GM19238 (cell line): ENCODE data around the gene RSBN1.
A peak's percentile ranks its signal among the peaks of the same experiment; 100 is the strongest.
"Not testable (repeated sequence)": the region's sequence is repeated elsewhere in the genome, so short reads cannot be mapped to it uniquely, and the experiment has no call there.

Source experiments
- DNase-seq: peaks from one replicate; pipeline ENCODE4 v3.0.0; 2011; ENCODE audit warnings: low spot score; ENCODE audit not compliant: insufficient read length

Gene RSBN1

GRCh38 chr1:113811888-113812660, at the start of gene RSBN1:
Gene RSBN1, minus strand, starts transcription at chr1:113812476. Its CDS starts 64 bp downstream, at chr1:113812412.
- DNase-seq = peak; percentile 78

GRCh38 chr1:113861641-113862040, 49.4 kb upstream of the RSBN1 start:
- no peak for DNase-seq

- no peak for DNase-seq
Observed at GRCh38 chr1:113860891-113861290, 48.6 kb upstream of the RSBN1 start.

GRCh38 chr1:113859478-113860175, 47.4 kb upstream of the RSBN1 start:
- no peak for DNase-seq

GRCh38 chr1:113858982-113859381, 46.7 kb upstream of the RSBN1 start:
- no peak for DNase-seq

- no peak for DNase-seq
Observed at GRCh38 chr1:113858418-113858817, 46.1 kb upstream of the RSBN1 start.

- no peak for DNase-seq
Observed at GRCh38 chr1:113857776-113858175, 45.5 kb upstream of the RSBN1 start.

GRCh38 chr1:113856401-113856790, 44.1 kb upstream of the RSBN1 start:
- DNase-seq = no peak

- DNase-seq = no peak
Observed at GRCh38 chr1:113855630-113856400, 43.5 kb upstream of the RSBN1 start.

GRCh38 chr1:113854234-113854633, 42.0 kb upstream of the RSBN1 start:
- DNase-seq = no peak

GRCh38 chr1:113852694-113853093, 40.4 kb upstream of the RSBN1 start:
- DNase-seq = not testable (repeated sequence)

- no peak for DNase-seq
Observed at GRCh38 chr1:113850127-113850796, 38.0 kb upstream of the RSBN1 start.

- no peak for DNase-seq
Observed at GRCh38 chr1:113849072-113849471, 36.8 kb upstream of the RSBN1 start.

- DNase-seq = no peak
Observed at GRCh38 chr1:113846391-113847035, 34.2 kb upstream of the RSBN1 start.

- no peak for DNase-seq
Observed at GRCh38 chr1:113836534-113836933, 24.3 kb upstream of the RSBN1 start.

- DNase-seq = no peak
Observed at GRCh38 chr1:113835686-113836290, 23.5 kb upstream of the RSBN1 start.

GRCh38 chr1:113834716-113835115, 22.4 kb upstream of the RSBN1 start:
- DNase-seq = no peak

GRCh38 chr1:113830039-113830438, 17.8 kb upstream of the RSBN1 start:
- DNase-seq = no peak

GRCh38 chr1:113821916-113822315, 9.6 kb upstream of the RSBN1 start:
- no peak for DNase-seq

- DNase-seq = no peak
Observed at GRCh38 chr1:113818578-113818977, 6.3 kb upstream of the RSBN1 start.

GRCh38 chr1:113813218-113813617, 942 bp upstream of the RSBN1 start:
- no peak for DNase-seq
